HepG2 (cell line): Measurements from ENCODE around the gene ELN. TPM values are rescaled to one million over a fixed set of nuclear protein-coding genes. Genes with fewer than 3 reads are reported as not detected.

Experiments used
- ATAC-seq: fragments of 200-7000 bp; cut with Tn5 transposase; 3 replicates; pipeline ENCODE4 v1.9.1; 2020; ENCODE audit warnings: mild to moderate bottlenecking, moderate library complexity
- BruUV-seq: library from RNA; stranded (reverse); fragments of 400-500 nt; replicated peaks from 2 replicates; lab custom pipeline; 2021; lab: Mats Ljungman, UMichigan
- CTCF ChIA-PET: fragments of 300-600 bp; formaldehyde crosslinking; extraction: SDS; loops from one replicate; lab custom pipeline; 2021; ENCODE audit warnings: low total read pairs, inconsistent platforms, low intra/inter-chr PET ratio; lab: Yijun Ruan, JAX
- POLR2A ChIA-PET: fragments of 350-600 bp; sonication (Branson Sonifier 250); formaldehyde crosslinking; loops from one replicate; lab custom pipeline; 2020; ENCODE audit warnings: antibody characterized with exemption, inconsistent platforms; lab: Yijun Ruan, JAX
- DNase-seq: peaks from one replicate; pipeline ENCODE4 v3.0.0-alpha.2; 2015; ENCODE audit warnings: low spot score
- FAIRE-seq: peaks from 3 replicates; lab custom pipeline; 2011; peaks lifted over from hg19 to GRCh38; lab: Jason Lieb, UNC
- H2AFZ ChIP-seq: one replicate; pipeline ENCODE4 v1.6.1; 2011; ENCODE audit warnings: low read length, inconsistent platforms
- H3K27ac ChIP-seq: fragments of 300-600 bp; 3 replicates; pipeline ENCODE4 v1.8.0; 2011; ENCODE audit warnings: mixed run types, mild to moderate bottlenecking, mixed read lengths, low read length, inconsistent platforms; ENCODE audit not compliant: insufficient read depth; ENCODE audit errors: extremely low read length
- H3K27me3 ChIP-seq, 2 experiments: fragments of 200-600 bp in 1 of 2; 2 replicates in 1 of 2; 3 replicates in 1 of 2; pipeline versions ENCODE4 v1.6.0 to v1.8.0; 2011; ENCODE audit warnings: low read length in 2 of 2, mild to moderate bottlenecking in 2 of 2, moderate library complexity in 2 of 2, inconsistent platforms in 1 of 2; ENCODE audit not compliant: insufficient read depth in 2 of 2, control insufficient read depth in 1 of 2
- H3K36me3 ChIP-seq, 2 experiments: fragments of 200-600 bp in 1 of 2; replicated peaks in 1 of 2; 2 replicates in 1 of 2; 3 replicates in 1 of 2; pipeline versions ENCODE4 v1.5.1 to v1.8.0; 2011; ENCODE audit warnings: low read length in 2 of 2, inconsistent platforms in 1 of 2; ENCODE audit not compliant: insufficient read depth in 2 of 2, control insufficient read depth in 1 of 2
- H3K4me1 ChIP-seq: 2 replicates; pipeline ENCODE4 v1.5.1; 2012; ENCODE audit warnings: low read length, inconsistent platforms; ENCODE audit not compliant: insufficient read depth
- H3K4me2 ChIP-seq: 2 replicates; pipeline ENCODE4 v1.6.0; 2011; ENCODE audit warnings: low read depth, low read length, inconsistent platforms
- H3K4me3 ChIP-seq, 3 experiments: fragments of 200-600 bp in 1 of 3; sonication (generic), shearing (Covaris generic) in 1 of 3; replicated peaks in 1 of 3; 2 replicates each; pipeline ENCODE4 v1.5.1; 2011 to 2016; ENCODE audit warnings: low read length in 3 of 3, inconsistent platforms in 2 of 3, low read depth in 2 of 3, mild to moderate bottlenecking in 2 of 3, control low read depth in 1 of 3, mixed read lengths in 1 of 3; ENCODE audit not compliant: insufficient read depth in 1 of 3
- H3K79me2 ChIP-seq: one replicate; pipeline ENCODE4 v1.6.1; 2011; ENCODE audit warnings: low read length, inconsistent platforms; ENCODE audit not compliant: insufficient read depth
- H3K9ac ChIP-seq: 2 replicates; pipeline ENCODE4 v1.6.0; 2011; ENCODE audit warnings: mild to moderate bottlenecking, low read depth, low read length, inconsistent platforms; ENCODE audit not compliant: insufficient read depth
- H3K9me3 ChIP-seq: 2 replicates; pipeline ENCODE4 v1.5.1; 2012; ENCODE audit warnings: mild to moderate bottlenecking, low read length
- H4K20me1 ChIP-seq: 2 replicates; pipeline ENCODE4 v1.6.0; 2011; ENCODE audit warnings: inconsistent platforms, mild to moderate bottlenecking, low read length, moderate library complexity; ENCODE audit not compliant: insufficient read depth
- HNRNPK ChIP-seq: fragments of 200-400 bp; formaldehyde crosslinking; IDR thresholded peaks from 2 replicates; pipeline ENCODE4 v1.6.1; 2018; ENCODE audit warnings: low read length, low read depth, moderate library complexity, mild to moderate bottlenecking; ENCODE audit not compliant: poor library complexity, severe bottlenecking
- KMT2B ChIP-seq: IDR thresholded peaks from 2 replicates; pipeline ENCODE4 v1.6.1; 2016; ENCODE audit warnings: missing genetic modification reagents, missing compliant biosample characterization
- MAFF ChIP-seq: IDR thresholded peaks from 2 replicates; pipeline ENCODE4 v1.6.1; 2011; ENCODE audit warnings: low read depth, low read length, improper control_type of control experiment
- MAFK ChIP-seq, 2 experiments: IDR thresholded peaks in 1 of 2; conservative IDR thresholded peaks in 1 of 2; 2 replicates each; pipeline ENCODE4 v1.6.1; 2011; ENCODE audit warnings: improper control_type of control experiment in 2 of 2, low read length in 2 of 2
- TERF1 ChIP-seq: sonication (generic); formaldehyde crosslinking; IDR thresholded peaks from 2 replicates; pipeline ENCODE4 v1.8.0; 2022; ENCODE audit warnings: mild to moderate bottlenecking, missing genetic modification reagents, moderate library complexity
- WGBS: methylation state at CpG from one replicate; pipeline ENCODE4 v1.1.6; 2017; ENCODE audit warnings: low lambda C conversion rate; 5-methylcytosine and 5-hydroxymethylcytosine counted together
- in situ Hi-C: cut with HindIII; loops from 2 replicates; pipeline ENCODE4 v1.10.0; 2017; ENCODE audit warnings: low pct_unique_long_range_greater_than_20kb; ENCODE audit not compliant: extremely low pct_ligation_motif_present
- intact Hi-C: fragments of 100-400 bp; cut with micrococcal nuclease; formaldehyde crosslinking; loops from one replicate; pipeline ENCODE4 v1.10.0; 2022; ENCODE audit not compliant: unreplicated experiment
- polyA plus RNA-seq, 8 experiments: library from polyadenylated mRNA; depleted of rRNA in 3 of 8; stranded (reverse) in 7 of 8; unstranded in 1 of 8; fragments of >200 nt; fragmentation: Illumina TruSeq in 4 of 8; extraction: Trizol in 4 of 8; gene quantifications; 2 replicates each; pipeline versions ENCODE4 v1.2.1 to v1.2.3, GENCODE V29; 2011 to 2016; ENCODE audit warnings: low read depth in 4 of 8, missing spikeins in 1 of 8, mixed read lengths in 1 of 8; ENCODE audit not compliant: insufficient read depth in 1 of 8
- total RNA-seq, 5 experiments: library from RNA; depleted of rRNA; stranded (reverse); fragments of >200 nt; fragmentation: Illumina TruSeq; extraction: Trizol; gene quantifications; 2 replicates each; pipeline ENCODE4 v1.2.3, GENCODE V29; 2016; ENCODE audit warnings: low read depth in 1 of 5

The ELN gene
- total and polyA plus RNA-seq, 2 of the 13 experiments (the other 11 are each of a cell fraction or from before 2014, with no cell fraction given) = 0.15 to 0.37 TPM

GRCh38 chr7:74101061-74101681 lies 73.2 kb downstream of the ELN start (continued):
- TF ChIP-seq KMT2B (CRISPR knock-in tag) = no peak

- Histone ChIP-seq H3K4me3 (no peak overlapping the region), H3K27ac (no peak overlapping the region), H3K4me1 (no peaks in the 10 kb centered on the region), H2AFZ (no peak overlapping the region), H3K36me3 (peaks cover 2 to 18% of the 10 kb centered on the region in 2 experiments; a peak in 1 of 5 replicates), H3K9me3 (no peaks in the 10 kb centered on the region), H3K27me3 (no peaks in the 10 kb centered on the region), H4K20me1 (no peaks in the 10 kb centered on the region), H3K9ac (no peak overlapping the region)
- DNase-seq = no peak
- ATAC-seq = no peak
- 95% methylated on average over 6 of the region's 6 CpGs for WGBS
- CTCF ChIA-PET = no interaction called here
- intact Hi-C loops = no loop called here
- no TSS peak for BruUV-seq
- POLR2A ChIA-PET = no interaction called here
- no peak for TF ChIP-seq HNRNPK
- TF ChIP-seq MAFF = peak; percentile 72
- no peak for TF ChIP-seq TERF1 (CRISPR knock-in tag)
- TF ChIP-seq MAFK (conservative IDR thresholded peaks at IDR 0.05 in 1 of 2, IDR thresholded peaks at IDR 0.05 in 1 of 2; ENCODE audit: low read length in 2 of 2) = peak; percentile 51 to 66; a peak in 3 of 4 replicates
- TF ChIP-seq, all 625 proteins: peak for 2
- Histone ChIP-seq H3K79me2 (no peaks in the 10 kb centered on the region), H3K4me2 (no peak overlapping the region)
- in situ Hi-C loops = no loop called here
- FAIRE-seq = no peak
These were observed 75.3 kb downstream of the ELN start for GRCh38 chr7:74103219-74103772.
